Liver (tissue), 9 donors: ENCODE data around the gene SNX9. TPM values are rescaled to one million over a fixed set of nuclear protein-coding genes. Genes with fewer than 3 reads are reported as not detected.

Experiments used
- DNase-seq: peaks from one replicate; pipeline ENCODE4 v3.0.0-alpha.2; 2017; ENCODE audit warnings: low spot score
- H3K27ac ChIP-seq, 2 donors: one replicate each; pipeline ENCODE4 v1.7.0; 2013; ENCODE audit warnings: inconsistent platforms in 2 of 2, low read length in 2 of 2, control low read depth in 1 of 2, low read depth in 1 of 2, mild to moderate bottlenecking in 1 of 2
- H3K27me3 ChIP-seq, 4 donors: one replicate each; pipeline versions ENCODE4 v1.6.1 to v1.7.0; 2013; ENCODE audit warnings: low read length in 3 of 4, inconsistent platforms in 1 of 4, mild to moderate bottlenecking in 1 of 4, moderate library complexity in 1 of 4; ENCODE audit not compliant: control insufficient read depth in 4 of 4, insufficient read depth in 4 of 4
- H3K36me3 ChIP-seq, 4 donors: one replicate each; pipeline versions ENCODE4 v1.6.1 to v1.7.0; 2013; ENCODE audit warnings: low read length in 3 of 4, mild to moderate bottlenecking in 3 of 4, low read depth in 1 of 4, moderate library complexity in 1 of 4; ENCODE audit not compliant: control insufficient read depth in 4 of 4, insufficient read depth in 3 of 4
- H3K4me1 ChIP-seq, 4 donors: one replicate each; pipeline versions ENCODE4 v1.6.1 to v1.7.0; 2013; ENCODE audit warnings: low read length in 3 of 4, mild to moderate bottlenecking in 3 of 4, moderate library complexity in 1 of 4; ENCODE audit not compliant: control insufficient read depth in 4 of 4, insufficient read depth in 4 of 4
- H3K4me3 ChIP-seq, 3 donors: one replicate each; pipeline versions ENCODE4 v1.6.1 to v1.7.0; 2013; ENCODE audit warnings: low read length in 3 of 3, control low read depth in 1 of 3, low read depth in 1 of 3, mild to moderate bottlenecking in 1 of 3
- H3K9ac ChIP-seq, 2 donors: one replicate each; pipeline ENCODE4 v1.7.0; 2013; ENCODE audit warnings: low read length in 2 of 2, mild to moderate bottlenecking in 2 of 2, moderate library complexity in 2 of 2, control low read depth in 1 of 2, low read depth in 1 of 2
- H3K9me3 ChIP-seq, 4 donors: one replicate each; pipeline versions ENCODE4 v1.6.1 to v1.7.0; 2013; ENCODE audit warnings: low read length in 3 of 4; ENCODE audit not compliant: control insufficient read depth in 4 of 4
- ATF3 ChIP-seq: IDR thresholded peaks from 2 replicates; pipeline ENCODE4 v1.6.1; 2016; ENCODE audit warnings: antibody characterized with exemption
- CTCF ChIP-seq: fragments of 150-350 bp; IDR thresholded peaks from 2 replicates; pipeline ENCODE4 v1.5.1; 2017; ENCODE audit warnings: improper control_type of control experiment, low read depth, low read length; ENCODE audit not compliant: missing input control
- EGR1 ChIP-seq, 2 donors: IDR thresholded peaks; 2 replicates each; pipeline ENCODE4 v1.6.1; 2016 to 2018; ENCODE audit warnings: antibody characterized with exemption in 2 of 2, low read depth in 2 of 2
- FOXA1 ChIP-seq: IDR thresholded peaks from 2 replicates; pipeline ENCODE4 v1.6.1; 2016; ENCODE audit warnings: antibody characterized with exemption
- FOXA2 ChIP-seq: IDR thresholded peaks from 2 replicates; pipeline ENCODE4 v1.6.1; 2016; ENCODE audit warnings: antibody characterized with exemption
- GABPA ChIP-seq, 2 donors: IDR thresholded peaks in 1 of 2; conservative IDR thresholded peaks in 1 of 2; 2 replicates each; pipeline ENCODE4 v1.6.1; 2016; ENCODE audit warnings: antibody characterized with exemption in 2 of 2, mild to moderate bottlenecking in 1 of 2, moderate library complexity in 1 of 2
- HNF4A ChIP-seq, 2 donors: conservative IDR thresholded peaks; 2 replicates each; pipeline ENCODE4 v1.6.1; 2016; ENCODE audit warnings: antibody characterized with exemption in 2 of 2, mild to moderate bottlenecking in 2 of 2
- HNF4G ChIP-seq: IDR thresholded peaks from 2 replicates; pipeline ENCODE4 v1.6.1; 2016; ENCODE audit warnings: antibody characterized with exemption
- JUND ChIP-seq, 2 donors: IDR thresholded peaks; 2 replicates each; pipeline ENCODE4 v1.6.1; 2016; ENCODE audit warnings: antibody characterized with exemption in 2 of 2
- MAX ChIP-seq: IDR thresholded peaks from 2 replicates; pipeline ENCODE4 v1.6.1; 2016; ENCODE audit warnings: antibody characterized with exemption
- NR2F2 ChIP-seq: IDR thresholded peaks from 2 replicates; pipeline ENCODE4 v1.6.1; 2016; ENCODE audit warnings: antibody characterized with exemption
- RAD21 ChIP-seq, 2 donors: IDR thresholded peaks; 2 replicates each; pipeline ENCODE4 v1.6.1; 2016; ENCODE audit warnings: antibody characterized with exemption in 2 of 2, mild to moderate bottlenecking in 2 of 2
- REST ChIP-seq: IDR thresholded peaks from 2 replicates; pipeline ENCODE4 v1.6.1; 2016; ENCODE audit warnings: antibody characterized with exemption, mild to moderate bottlenecking
- RXRA ChIP-seq, 2 donors: IDR thresholded peaks; 2 replicates each; pipeline ENCODE4 v1.6.1; 2017 to 2018; ENCODE audit warnings: antibody characterized with exemption in 2 of 2, mild to moderate bottlenecking in 1 of 2
- SP1 ChIP-seq: IDR thresholded peaks from 2 replicates; pipeline ENCODE4 v1.6.1; 2018; ENCODE audit warnings: antibody characterized with exemption, mild to moderate bottlenecking
- TAF1 ChIP-seq: conservative IDR thresholded peaks from 2 replicates; pipeline ENCODE4 v1.6.1; 2016; ENCODE audit warnings: antibody characterized with exemption, mild to moderate bottlenecking
- YY1 ChIP-seq: IDR thresholded peaks from 2 replicates; pipeline ENCODE4 v1.6.1; 2016; ENCODE audit warnings: antibody characterized with exemption, mild to moderate bottlenecking
- ZBTB33 ChIP-seq: IDR thresholded peaks from 2 replicates; pipeline ENCODE4 v1.6.1; 2016; ENCODE audit warnings: antibody characterized with exemption
- WGBS: extraction: QIAGEN DNeasy Blood & Tissue Kit; methylation state at CpG from one replicate; pipeline ENCODE4 v1.1.7; 2013; 5-methylcytosine and 5-hydroxymethylcytosine counted together
- polyA plus RNA-seq, 2 donors: library from polyadenylated mRNA; stranded (reverse) in 1 of 2; unstranded in 1 of 2; fragments of 200-250 nt in 1 of 2; fragments of >200 nt in 1 of 2; fragmentation: Nextera tagmentation in 1 of 2; extraction: Ambion mirVana in 1 of 2; gene quantifications; one replicate each; pipeline versions ENCODE4 v1.2.1 to v1.2.3, GENCODE V29; 2013 to 2015
- total RNA-seq, 2 donors: library from RNA; depleted of rRNA; stranded (reverse); fragments of >200 nt; gene quantifications; one replicate each; pipeline ENCODE4 v1.2.3, GENCODE V29; 2014
- donor health status: healthy.
- donor health status: healthy.
- donor health status: healthy.
- donor health status: healthy.
- donor health status: healthy.

SNX9 gene
- total and polyA plus RNA-seq, 4 donors = 16.4 to 31.0 (median 22.3) TPM

- H3K4me3 ChIP-seq = no peak overlapping the region
- peaks cover 2 to 8% (median 4%) of the 10 kb centered on the region in 4 donors for H3K9me3 ChIP-seq
- TF ChIP-seq CTCF (no peak), GABPA (IDR thresholded peaks at IDR 0.05 in 1 of 2, conservative IDR thresholded peaks at IDR 0.05 in 1 of 2) (no peak), REST (no peak), EGR1 (IDR thresholded peaks at IDR 0.05; ENCODE audit: low read depth in 2 of 2) (no peak), ATF3 (no peak), HNF4G (no peak), TAF1 (no peak), RXRA (IDR thresholded peaks at IDR 0.05) (no peak), JUND (IDR thresholded peaks at IDR 0.05) (no peak), HNF4A (conservative IDR thresholded peaks at IDR 0.05) (no peak), ZBTB33 (no peak), MAX (no peak), RAD21 (IDR thresholded peaks at IDR 0.05) (no peak), SP1 (no peak), FOXA1 (no peak), NR2F2 (no peak), YY1 (no peak), FOXA2 (no peak)
- no peak overlapping the region for H3K9ac ChIP-seq
- no peaks in the 10 kb centered on the region for H3K36me3 ChIP-seq
- DNase-seq = no peak
- no peaks in the 10 kb centered on the region for H3K27me3 ChIP-seq
- WGBS = 95% methylated on average over 5 of the region's 5 CpGs
- H3K27ac ChIP-seq = no peak overlapping the region
- no peaks in the 10 kb centered on the region for H3K4me1 ChIP-seq
These were observed 138.2 kb downstream of the SNX9 start for GRCh38 chr6:157961153-157961831.
